ENCODE data around the gene OR8J1. TPM values are rescaled to one million over a fixed set of nuclear protein-coding genes. Genes with fewer than 3 reads are reported as not detected.

The OR8J1 gene, protein sequence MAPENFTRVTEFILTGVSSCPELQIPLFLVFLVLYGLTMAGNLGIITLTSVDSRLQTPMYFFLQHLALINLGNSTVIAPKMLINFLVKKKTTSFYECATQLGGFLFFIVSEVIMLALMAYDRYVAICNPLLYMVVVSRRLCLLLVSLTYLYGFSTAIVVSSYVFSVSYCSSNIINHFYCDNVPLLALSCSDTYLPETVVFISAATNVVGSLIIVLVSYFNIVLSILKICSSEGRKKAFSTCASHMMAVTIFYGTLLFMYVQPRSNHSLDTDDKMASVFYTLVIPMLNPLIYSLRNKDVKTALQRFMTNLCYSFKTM
- total RNA-seq (not detected), polyA plus RNA-seq (not detected)
- long read RNA-seq, donor 1, result 0 reads
- long read RNA-seq, donor 2, result 0 reads

DNA sequence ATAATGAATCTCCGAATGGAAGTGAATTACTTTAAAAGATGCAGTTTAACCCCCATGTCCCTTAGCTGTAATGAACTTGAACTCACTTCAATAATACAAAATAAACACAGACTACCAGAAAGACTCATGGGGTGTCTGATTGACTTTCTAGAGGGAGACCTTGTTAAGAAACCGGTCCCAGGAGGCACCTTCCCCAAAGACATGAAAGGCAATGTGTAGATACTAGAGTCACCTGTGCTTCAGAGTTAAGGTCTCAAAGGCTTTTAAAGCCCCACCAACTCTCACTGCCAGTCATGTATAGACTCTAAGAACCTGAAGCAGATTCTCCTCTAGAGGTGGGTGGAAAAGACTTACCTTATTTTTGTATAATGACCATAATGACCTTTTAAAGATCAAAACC, at the start of gene OR8J1:
Gene OR8J1 (plus strand): TSS at position 301 of the 400 bp plus-strand sequence. CDS start 5,956 bp downstream, outside the sequence.
- H3K36me3 ChIP-seq (ENCODE audit: control insufficient read depth in 1 of 2, insufficient read depth in 2 of 2, low read length in 1 of 2), result no peaks in the 10 kb centered on the region
- no peak within 1 kb of the TSS for H3K27ac ChIP-seq (ENCODE audit: low read depth in 1 of 2, low read length in 2 of 2)
- ATAC-seq (ENCODE audit: low FRiP score) (no peak), DNase-seq (no peak)
- H3K4me3 ChIP-seq (ENCODE audit: low read length in 2 of 2), result no peak within 1 kb of the TSS
- H3K9me3 ChIP-seq (ENCODE audit: control insufficient read depth, low read length), result no peaks in the 10 kb centered on the region
- intact Hi-C loops (cut with DNase I), result no loop called here
- no peaks in the 10 kb centered on the region for H3K4me1 ChIP-seq (ENCODE audit: control insufficient read depth in 1 of 2, insufficient read depth in 2 of 2, low read length in 2 of 2)
- H3K27me3 ChIP-seq (ENCODE audit: control insufficient read depth in 1 of 2, insufficient read depth in 2 of 2, low read length in 1 of 2), result no peaks in the 10 kb centered on the region
- WGBS, 2 donors, result 43 to 79% methylated on average over 2 of the region's 2 CpGs

DNA sequence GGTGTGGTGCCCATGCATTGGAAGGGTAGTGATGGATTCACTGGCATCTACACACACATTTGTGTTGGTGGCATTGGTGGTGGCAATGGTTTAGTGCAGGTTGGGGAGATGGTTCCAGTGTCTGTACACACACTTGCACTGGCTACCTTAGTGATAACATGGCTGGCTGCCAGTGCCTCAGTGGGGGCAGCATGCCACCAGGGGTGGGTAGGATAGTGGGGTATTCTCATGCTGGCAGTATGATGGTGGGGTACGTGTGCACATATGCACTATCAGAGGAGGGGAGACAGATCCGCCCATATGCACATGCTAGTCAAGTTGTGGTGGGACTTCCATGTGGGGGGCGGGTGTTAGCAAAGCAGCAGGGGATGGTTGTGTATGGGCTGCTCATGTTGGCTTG, 46.3 kb upstream of the OR8J1 start:
- no peaks in the 10 kb centered on the region for H3K4me1 ChIP-seq (ENCODE audit: control insufficient read depth in 1 of 2, insufficient read depth in 2 of 2, low read length in 2 of 2)
- no peaks in the 10 kb centered on the region for H3K27me3 ChIP-seq (ENCODE audit: control insufficient read depth in 1 of 2, insufficient read depth in 2 of 2, low read length in 1 of 2)
- H3K27ac ChIP-seq (ENCODE audit: low read depth in 1 of 2, low read length in 2 of 2), result no peak overlapping the region
- H3K36me3 ChIP-seq (ENCODE audit: control insufficient read depth in 1 of 2, insufficient read depth in 2 of 2, low read length in 1 of 2), result no peaks in the 10 kb centered on the region
- H3K9me3 ChIP-seq (ENCODE audit: control insufficient read depth, low read length), result peaks cover 2% of the 10 kb centered on the region
- H3K4me3 ChIP-seq (ENCODE audit: low read length in 2 of 2), result no peak overlapping the region
- DNase-seq, result no peak
- intact Hi-C loops (cut with DNase I), result no loop called here
- ATAC-seq (ENCODE audit: low FRiP score), result no peak
- 85 to 87% methylated on average over 3 of the region's 3 CpGs for WGBS, 2 donors

DNA sequence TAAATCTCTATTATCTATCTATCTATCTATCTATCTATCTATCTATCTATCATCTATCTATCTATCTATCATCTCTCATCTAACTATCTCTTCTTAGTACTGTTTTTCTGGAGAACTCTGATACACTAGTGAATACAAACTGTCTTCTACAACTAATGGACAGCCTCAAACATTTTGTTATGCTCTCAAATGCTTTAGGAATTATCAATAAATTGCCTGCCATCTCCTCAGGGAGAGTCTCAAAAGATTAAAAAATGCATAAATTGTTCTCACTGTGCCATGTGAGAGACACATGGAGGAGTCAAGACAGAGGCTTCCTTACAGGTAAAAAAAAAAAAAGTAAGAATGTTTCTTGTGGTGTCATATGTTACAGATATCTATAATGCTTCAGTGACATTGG, 39.2 kb upstream of the OR8J1 start, which contains the start of gene OR8K3:
Gene OR8K3 (plus strand): TSS at position 301 of the 400 bp plus-strand sequence. CDS start 3,163 bp downstream, outside the sequence.
- ATAC-seq (ENCODE audit: low FRiP score) (no peak), DNase-seq (no peak)
- no peaks in the 10 kb centered on the region for H3K36me3 ChIP-seq (ENCODE audit: control insufficient read depth in 1 of 2, insufficient read depth in 2 of 2, low read length in 1 of 2)
- no peak within 1 kb of the TSS for H3K4me3 ChIP-seq (ENCODE audit: low read length in 2 of 2)
- H3K9me3 ChIP-seq (ENCODE audit: control insufficient read depth, low read length), result peaks cover 2% of the 10 kb centered on the region
- no peak within 1 kb of the TSS for H3K27ac ChIP-seq (ENCODE audit: low read depth in 1 of 2, low read length in 2 of 2)
- no peaks in the 10 kb centered on the region for H3K4me1 ChIP-seq (ENCODE audit: control insufficient read depth in 1 of 2, insufficient read depth in 2 of 2, low read length in 2 of 2)
- no peaks in the 10 kb centered on the region for H3K27me3 ChIP-seq (ENCODE audit: control insufficient read depth in 1 of 2, insufficient read depth in 2 of 2, low read length in 1 of 2)
- intact Hi-C loops (cut with DNase I), result no loop called here

DNA sequence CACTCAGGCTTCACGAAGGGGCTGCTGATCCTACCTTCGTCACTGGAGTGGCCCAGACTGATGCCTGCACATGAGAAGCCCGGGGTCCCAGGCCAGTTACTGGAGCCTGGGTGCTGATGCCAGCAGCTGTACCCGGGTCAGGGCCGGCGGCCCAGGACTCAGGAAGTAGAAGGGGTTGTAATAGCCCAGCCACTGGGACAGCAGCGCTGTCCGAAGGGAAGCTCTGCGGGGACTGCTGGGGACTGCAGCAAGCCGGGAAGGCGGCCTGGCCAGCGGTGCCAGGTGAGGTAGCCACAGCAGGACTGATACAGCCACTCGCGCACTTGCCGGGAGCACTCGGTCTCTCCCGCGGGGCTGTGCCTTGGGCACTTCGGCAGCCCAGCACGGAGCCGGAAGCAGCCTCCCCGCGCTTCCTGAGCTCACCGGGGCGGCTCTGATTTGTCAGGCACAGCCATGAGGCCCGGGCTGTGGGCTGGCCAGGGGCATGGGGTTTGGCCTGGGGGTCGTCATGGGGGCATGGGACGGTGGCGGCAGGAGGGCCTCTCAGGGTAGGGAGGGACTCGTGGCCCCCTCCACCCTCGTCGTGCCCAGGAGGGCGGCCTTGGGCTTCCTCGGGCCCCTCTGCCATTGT, 22.1 kb upstream of the OR8J1 start:
- WGBS, 2 donors, result 93% methylated on average over 27 to 34 of the region's 34 CpGs
- intact Hi-C loops (cut with DNase I), result no loop called here
- DNase-seq, result peak; percentile 38 to 56

DNA sequence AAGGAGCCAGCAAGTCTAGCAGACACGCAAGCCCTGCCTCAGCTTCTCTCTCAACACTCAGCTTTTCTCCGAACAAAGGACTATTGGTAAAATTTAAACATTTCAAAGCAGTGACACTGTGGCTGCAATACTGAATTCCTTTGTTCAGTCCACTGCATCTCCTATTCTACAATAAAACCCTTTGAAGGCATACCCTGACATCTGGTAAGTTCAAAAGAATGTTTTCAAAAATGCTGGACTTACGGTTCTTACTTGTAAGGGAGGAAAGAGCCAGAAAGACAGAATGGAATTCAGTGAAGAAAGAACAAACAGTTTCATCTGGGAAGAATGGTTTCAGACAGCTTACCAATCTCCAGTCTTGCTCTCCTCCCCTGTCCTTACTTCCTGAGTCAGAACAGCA, 20.9 kb upstream of the OR8J1 start:
- Histone ChIP-seq H3K4me1 (ENCODE audit: control insufficient read depth in 1 of 2, insufficient read depth in 2 of 2, low read length in 2 of 2) (no peaks in the 10 kb centered on the region), H3K9me3 (ENCODE audit: control insufficient read depth, low read length) (no peaks in the 10 kb centered on the region), H3K36me3 (ENCODE audit: control insufficient read depth in 1 of 2, insufficient read depth in 2 of 2, low read length in 1 of 2) (no peaks in the 10 kb centered on the region), H3K27ac (ENCODE audit: low read depth in 1 of 2, low read length in 2 of 2) (no peak overlapping the region), H3K27me3 (ENCODE audit: control insufficient read depth in 1 of 2, insufficient read depth in 2 of 2, low read length in 1 of 2) (no peaks in the 10 kb centered on the region), H3K4me3 (ENCODE audit: low read length in 2 of 2) (no peak overlapping the region)
- no peak for DNase-seq
- intact Hi-C loops (cut with DNase I), result no loop called here
- WGBS, 2 donors, result 12 to 16% methylated on average over 3 of the region's 3 CpGs
- ATAC-seq (ENCODE audit: low FRiP score), result no peak

More for the DNA sequence above, 22.1 kb upstream of the OR8J1 start:
- Histone ChIP-seq H3K4me3 (ENCODE audit: low read length in 2 of 2) (no peak overlapping the region), H3K27ac (ENCODE audit: low read depth in 1 of 2, low read length in 2 of 2) (no peak overlapping the region), H3K9me3 (ENCODE audit: control insufficient read depth, low read length) (no peaks in the 10 kb centered on the region), H3K27me3 (ENCODE audit: control insufficient read depth in 1 of 2, insufficient read depth in 2 of 2, low read length in 1 of 2) (no peaks in the 10 kb centered on the region), H3K4me1 (ENCODE audit: control insufficient read depth in 1 of 2, insufficient read depth in 2 of 2, low read length in 2 of 2) (no peaks in the 10 kb centered on the region), H3K36me3 (ENCODE audit: control insufficient read depth in 1 of 2, insufficient read depth in 2 of 2, low read length in 1 of 2) (no peaks in the 10 kb centered on the region)
- peak; percentile 59 for ATAC-seq (ENCODE audit: low FRiP score)

DNA sequence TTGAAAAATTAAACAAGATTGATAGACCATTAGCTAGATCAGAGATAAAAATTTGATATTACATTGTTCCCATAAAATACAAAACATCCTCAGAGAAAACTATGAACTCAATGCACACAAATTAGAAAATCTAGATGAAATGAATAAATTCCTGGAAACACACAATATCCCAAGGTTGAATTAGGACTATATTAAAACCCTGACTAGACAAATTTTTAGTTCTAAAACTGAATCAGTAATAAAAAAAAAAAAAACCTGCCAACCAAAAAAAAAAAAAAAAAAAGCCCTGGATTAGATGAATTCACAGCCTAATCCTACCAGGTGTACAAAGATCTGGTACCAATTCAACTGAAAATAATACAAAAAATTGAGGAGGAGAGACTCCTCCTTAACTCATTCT, 13.8 kb upstream of the OR8J1 start:
- DNase-seq (no peak), ATAC-seq (ENCODE audit: low FRiP score) (no peak)
- Histone ChIP-seq H3K9me3 (ENCODE audit: control insufficient read depth, low read length) (no peaks in the 10 kb centered on the region), H3K4me3 (ENCODE audit: low read length in 2 of 2) (no peak overlapping the region), H3K36me3 (ENCODE audit: control insufficient read depth in 1 of 2, insufficient read depth in 2 of 2, low read length in 1 of 2) (no peaks in the 10 kb centered on the region), H3K4me1 (ENCODE audit: control insufficient read depth in 1 of 2, insufficient read depth in 2 of 2, low read length in 2 of 2) (no peaks in the 10 kb centered on the region), H3K27ac (ENCODE audit: low read depth in 1 of 2, low read length in 2 of 2) (no peak overlapping the region), H3K27me3 (ENCODE audit: control insufficient read depth in 1 of 2, insufficient read depth in 2 of 2, low read length in 1 of 2) (no peaks in the 10 kb centered on the region)
- intact Hi-C loops (cut with DNase I), result no loop called here

DNA sequence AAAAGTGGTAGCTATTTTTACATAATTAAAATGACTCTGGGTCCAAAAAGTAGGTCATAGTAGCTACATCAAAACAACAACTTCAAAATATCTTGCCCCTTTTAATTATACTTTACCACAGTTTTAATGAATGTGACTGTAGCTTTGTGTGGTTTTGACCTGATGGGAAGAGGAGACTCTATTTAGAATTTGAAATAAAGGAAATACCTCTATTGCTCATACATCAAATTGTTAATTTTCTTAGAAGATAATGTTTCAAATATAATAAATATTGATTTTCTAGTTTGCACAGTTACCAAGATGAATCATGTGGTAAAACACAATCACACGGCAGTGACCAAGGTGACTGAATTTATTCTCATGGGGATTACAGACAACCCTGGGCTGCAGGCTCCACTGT, 8.4 kb upstream of the OR8J1 start, which contains the start of gene OR8K1:
Gene OR8K1 (plus strand): TSS at position 301 of the 400 bp plus-strand sequence. CDS start 0 bp downstream, at position 301.
- no peak within 1 kb of the TSS for H3K4me3 ChIP-seq (ENCODE audit: low read length in 2 of 2)
- 68 to 81% methylated on average over 1 of the region's 1 CpG for WGBS, 2 donors
- no peaks in the 10 kb centered on the region for H3K4me1 ChIP-seq (ENCODE audit: control insufficient read depth in 1 of 2, insufficient read depth in 2 of 2, low read length in 2 of 2)
- ATAC-seq (ENCODE audit: low FRiP score) (no peak), DNase-seq (no peak)
- no peak within 1 kb of the TSS for H3K27ac ChIP-seq (ENCODE audit: low read depth in 1 of 2, low read length in 2 of 2)
- H3K36me3 ChIP-seq (ENCODE audit: control insufficient read depth in 1 of 2, insufficient read depth in 2 of 2, low read length in 1 of 2), result no peaks in the 10 kb centered on the region
- intact Hi-C loops (cut with DNase I), result no loop called here
- H3K9me3 ChIP-seq (ENCODE audit: control insufficient read depth, low read length), result no peaks in the 10 kb centered on the region
- no peaks in the 10 kb centered on the region for H3K27me3 ChIP-seq (ENCODE audit: control insufficient read depth in 1 of 2, insufficient read depth in 2 of 2, low read length in 1 of 2)

DNA sequence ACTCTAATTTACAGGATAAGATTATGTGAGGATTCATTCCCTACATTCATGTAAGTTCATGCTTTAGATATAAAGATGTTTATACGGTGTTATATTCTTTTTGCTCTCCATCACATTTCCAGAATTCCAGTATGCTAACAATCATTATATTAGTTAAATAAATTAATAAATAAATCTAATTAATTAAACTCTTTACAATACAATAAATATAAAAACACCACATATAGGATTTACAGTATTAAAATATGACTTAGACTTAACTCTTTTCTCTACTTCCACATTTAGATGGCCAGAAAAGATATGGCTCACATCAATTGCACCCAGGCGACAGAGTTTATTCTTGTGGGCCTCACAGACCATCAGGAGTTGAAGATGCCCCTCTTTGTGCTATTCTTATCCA, 21.2 kb downstream of the OR8J1 start, which contains the start of gene OR8U1:
Gene OR8U1 (plus strand): TSS at position 301 of the 400 bp plus-strand sequence. CDS start 0 bp downstream, at position 301.
- H3K36me3 ChIP-seq (ENCODE audit: control insufficient read depth in 1 of 2, insufficient read depth in 2 of 2, low read length in 1 of 2), result no peaks in the 10 kb centered on the region
- H3K27ac ChIP-seq (ENCODE audit: low read depth in 1 of 2, low read length in 2 of 2), result no peak within 1 kb of the TSS
- no peak within 1 kb of the TSS for H3K4me3 ChIP-seq (ENCODE audit: low read length in 2 of 2)
- no peaks in the 10 kb centered on the region for H3K27me3 ChIP-seq (ENCODE audit: control insufficient read depth in 1 of 2, insufficient read depth in 2 of 2, low read length in 1 of 2)
- no peaks in the 10 kb centered on the region for H3K4me1 ChIP-seq (ENCODE audit: control insufficient read depth in 1 of 2, insufficient read depth in 2 of 2, low read length in 2 of 2)
- WGBS, 2 donors, result 81 to 84% methylated on average over 2 of the region's 2 CpGs
- intact Hi-C loops (cut with DNase I), result no loop called here
- no peak for DNase-seq
- ATAC-seq (ENCODE audit: low FRiP score), result no peak
- no peaks in the 10 kb centered on the region for H3K9me3 ChIP-seq (ENCODE audit: control insufficient read depth, low read length)

DNA sequence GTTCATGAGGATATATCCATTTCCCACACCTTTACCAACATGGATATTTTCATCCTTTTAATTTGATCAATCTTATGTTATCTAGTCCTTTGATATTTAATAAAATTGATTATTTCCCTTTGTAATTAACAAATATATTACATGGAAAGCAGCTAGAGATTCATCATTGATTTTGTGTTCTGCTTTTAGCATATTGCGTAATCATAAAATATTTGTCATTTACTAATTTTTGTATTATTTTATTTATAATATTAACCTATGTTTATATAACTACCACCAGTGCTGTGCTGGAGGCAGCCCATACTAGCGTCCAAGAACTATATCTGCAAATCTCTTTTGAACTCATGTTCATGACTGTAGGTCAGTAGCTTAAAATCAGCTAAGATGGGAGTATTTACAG, 26.0 kb downstream of the OR8J1 start:
- intact Hi-C loops (cut with DNase I), result no loop called here
- Histone ChIP-seq H3K9me3 (ENCODE audit: control insufficient read depth, low read length) (no peaks in the 10 kb centered on the region), H3K27ac (ENCODE audit: low read depth in 1 of 2, low read length in 2 of 2) (no peak overlapping the region), H3K27me3 (ENCODE audit: control insufficient read depth in 1 of 2, insufficient read depth in 2 of 2, low read length in 1 of 2) (no peaks in the 10 kb centered on the region), H3K36me3 (ENCODE audit: control insufficient read depth in 1 of 2, insufficient read depth in 2 of 2, low read length in 1 of 2) (no peaks in the 10 kb centered on the region), H3K4me1 (ENCODE audit: control insufficient read depth in 1 of 2, insufficient read depth in 2 of 2, low read length in 2 of 2) (no peaks in the 10 kb centered on the region), H3K4me3 (ENCODE audit: low read length in 2 of 2) (no peak overlapping the region)
- WGBS, 2 donors, result 78 to 80% methylated on average over 2 of the region's 2 CpGs
- DNase-seq (no peak), ATAC-seq (ENCODE audit: low FRiP score) (no peak)
